ENCODE data around the gene KAZN.

GRCh38 chr1:15075817-15076216, 477.3 kb downstream of the KAZN start:
- TF ChIP-seq CTCF (IDR thresholded peaks at IDR 0.05) (no peak), POLR2A (IDR thresholded peaks at IDR 0.05) (no peak)
